Fibroblast of gingiva (primary cell): Measurements from ENCODE around the gene RPS6KA1.
A peak's percentile ranks its signal among the peaks of the same experiment; 100 is the strongest.

Source experiments
- DNase-seq: peaks from one replicate; pipeline ENCODE4 v3.0.0-alpha.2; 2011; ENCODE audit warnings: low read depth

The RPS6KA1 gene

GRCh38 chr1:26533951-26534509 lies 4.5 kb downstream of the RPS6KA1 start:
- DNase-seq: no peak

GRCh38 chr1:26535201-26535600 lies 5.6 kb downstream of the RPS6KA1 start:
- DNase-seq: no peak

GRCh38 chr1:26536081-26536480 lies 6.5 kb downstream of the RPS6KA1 start:
- DNase-seq: no peak

GRCh38 chr1:26536521-26536920 lies 7.0 kb downstream of the RPS6KA1 start:
- DNase-seq: no peak

- no peak for DNase-seq
Measured at GRCh38 chr1:26537951-26538352, 8.4 kb downstream of the RPS6KA1 start.

GRCh38 chr1:26538480-26539412 lies 9.2 kb downstream of the RPS6KA1 start:
- DNase-seq: no peak

GRCh38 chr1:26539722-26540121 lies 10.2 kb downstream of the RPS6KA1 start:
- no peak for DNase-seq

- DNase-seq: no peak
Measured at GRCh38 chr1:26540351-26540750, 10.8 kb downstream of the RPS6KA1 start.

- DNase-seq: no peak
Measured at GRCh38 chr1:26541431-26541815, 11.9 kb downstream of the RPS6KA1 start.

- DNase-seq: peak; percentile 91
Measured at GRCh38 chr1:26541816-26542711, 12.5 kb downstream of the RPS6KA1 start.

- no peak for DNase-seq
Measured at GRCh38 chr1:26542771-26543451, 13.3 kb downstream of the RPS6KA1 start.

- DNase-seq: no peak
Measured at GRCh38 chr1:26543462-26543861, 13.9 kb downstream of the RPS6KA1 start.

GRCh38 chr1:26544126-26544525 lies 14.6 kb downstream of the RPS6KA1 start:
- DNase-seq: no peak

GRCh38 chr1:26545969-26546323 lies 16.4 kb downstream of the RPS6KA1 start:
- DNase-seq: no peak

- DNase-seq: no peak
Measured at GRCh38 chr1:26546375-26546774, 16.8 kb downstream of the RPS6KA1 start.

- no peak for DNase-seq
Measured at GRCh38 chr1:26546819-26547218, 17.3 kb downstream of the RPS6KA1 start.

- DNase-seq: no peak
Measured at GRCh38 chr1:26548841-26549240, 19.3 kb downstream of the RPS6KA1 start.

GRCh38 chr1:26550946-26551345 lies 21.4 kb downstream of the RPS6KA1 start:
- DNase-seq: no peak

- DNase-seq: no peak
Measured at GRCh38 chr1:26552720-26553119, 23.2 kb downstream of the RPS6KA1 start.

- no peak for DNase-seq
Measured at GRCh38 chr1:26553942-26554682, 24.6 kb downstream of the RPS6KA1 start.

- no peak for DNase-seq
Measured at GRCh38 chr1:26554781-26555180, 25.2 kb downstream of the RPS6KA1 start.
